HFF-Myc (cell line): ENCODE data around the gene CREG2.

Experiments
- DNase-seq: peaks from one replicate; pipeline ENCODE4 v3.0.0-alpha.2; 2011; ENCODE audit warnings: low read depth; ENCODE audit errors: extremely low read depth
- H3K4me3 ChIP-seq: replicated peaks from 2 replicates; pipeline ENCODE4 v1.5.1; 2011; ENCODE audit warnings: low read depth, mild to moderate bottlenecking, control low read depth, low read length
- TF ChIP-seq, protein P1 (sequence below): IDR thresholded peaks from 2 replicates; pipeline ENCODE4 v1.5.1; 2012; ENCODE audit warnings: mild to moderate bottlenecking, low read depth, low read length, control low read depth; ENCODE audit errors: missing control alignments

The CREG2 gene, protein sequence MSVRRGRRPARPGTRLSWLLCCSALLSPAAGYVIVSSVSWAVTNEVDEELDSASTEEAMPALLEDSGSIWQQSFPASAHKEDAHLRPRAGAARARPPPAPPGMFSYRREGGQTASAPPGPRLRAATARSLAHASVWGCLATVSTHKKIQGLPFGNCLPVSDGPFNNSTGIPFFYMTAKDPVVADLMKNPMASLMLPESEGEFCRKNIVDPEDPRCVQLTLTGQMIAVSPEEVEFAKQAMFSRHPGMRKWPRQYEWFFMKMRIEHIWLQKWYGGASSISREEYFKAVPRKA

DNA sequence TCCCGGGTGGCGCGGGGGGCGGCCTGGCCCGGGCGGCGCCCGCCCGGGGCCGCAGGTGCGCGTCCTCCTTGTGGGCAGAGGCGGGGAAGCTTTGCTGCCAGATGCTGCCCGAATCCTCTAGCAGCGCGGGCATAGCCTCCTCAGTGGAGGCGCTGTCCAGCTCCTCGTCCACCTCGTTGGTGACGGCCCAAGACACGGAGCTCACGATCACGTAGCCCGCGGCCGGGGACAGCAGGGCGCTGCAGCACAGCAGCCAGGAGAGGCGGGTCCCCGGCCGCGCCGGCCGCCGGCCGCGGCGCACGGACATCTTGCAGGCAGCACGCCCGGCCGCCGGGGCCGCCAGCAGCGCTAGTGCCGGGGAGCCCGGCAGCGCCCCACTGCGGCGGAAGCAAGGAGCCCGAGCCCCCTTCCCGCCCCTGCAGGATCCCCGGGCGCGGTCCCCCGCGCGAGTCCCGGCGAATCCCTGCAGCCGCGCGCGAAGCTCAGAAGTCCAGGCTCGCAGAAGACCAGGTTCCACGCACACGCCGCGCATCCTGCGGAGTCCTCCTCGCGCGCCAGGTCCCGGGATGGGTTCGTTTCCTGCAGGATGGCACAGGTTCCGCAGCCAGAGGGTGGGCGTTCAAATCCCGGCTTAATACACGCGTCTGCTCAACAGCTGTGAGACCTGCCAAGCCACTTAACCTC lies at the start of gene CREG2:
TSS of gene CREG2 (minus strand) at position 353 of the 684 bp plus-strand sequence. CDS start at position 307, 46 bp downstream.
- peak within 1 kb of the TSS; percentile 37 for H3K4me3 ChIP-seq
- TF ChIP-seq, protein P1, sequence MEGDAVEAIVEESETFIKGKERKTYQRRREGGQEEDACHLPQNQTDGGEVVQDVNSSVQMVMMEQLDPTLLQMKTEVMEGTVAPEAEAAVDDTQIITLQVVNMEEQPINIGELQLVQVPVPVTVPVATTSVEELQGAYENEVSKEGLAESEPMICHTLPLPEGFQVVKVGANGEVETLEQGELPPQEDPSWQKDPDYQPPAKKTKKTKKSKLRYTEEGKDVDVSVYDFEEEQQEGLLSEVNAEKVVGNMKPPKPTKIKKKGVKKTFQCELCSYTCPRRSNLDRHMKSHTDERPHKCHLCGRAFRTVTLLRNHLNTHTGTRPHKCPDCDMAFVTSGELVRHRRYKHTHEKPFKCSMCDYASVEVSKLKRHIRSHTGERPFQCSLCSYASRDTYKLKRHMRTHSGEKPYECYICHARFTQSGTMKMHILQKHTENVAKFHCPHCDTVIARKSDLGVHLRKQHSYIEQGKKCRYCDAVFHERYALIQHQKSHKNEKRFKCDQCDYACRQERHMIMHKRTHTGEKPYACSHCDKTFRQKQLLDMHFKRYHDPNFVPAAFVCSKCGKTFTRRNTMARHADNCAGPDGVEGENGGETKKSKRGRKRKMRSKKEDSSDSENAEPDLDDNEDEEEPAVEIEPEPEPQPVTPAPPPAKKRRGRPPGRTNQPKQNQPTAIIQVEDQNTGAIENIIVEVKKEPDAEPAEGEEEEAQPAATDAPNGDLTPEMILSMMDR: peak; percentile 52
- DNase-seq: no peak

DNA sequence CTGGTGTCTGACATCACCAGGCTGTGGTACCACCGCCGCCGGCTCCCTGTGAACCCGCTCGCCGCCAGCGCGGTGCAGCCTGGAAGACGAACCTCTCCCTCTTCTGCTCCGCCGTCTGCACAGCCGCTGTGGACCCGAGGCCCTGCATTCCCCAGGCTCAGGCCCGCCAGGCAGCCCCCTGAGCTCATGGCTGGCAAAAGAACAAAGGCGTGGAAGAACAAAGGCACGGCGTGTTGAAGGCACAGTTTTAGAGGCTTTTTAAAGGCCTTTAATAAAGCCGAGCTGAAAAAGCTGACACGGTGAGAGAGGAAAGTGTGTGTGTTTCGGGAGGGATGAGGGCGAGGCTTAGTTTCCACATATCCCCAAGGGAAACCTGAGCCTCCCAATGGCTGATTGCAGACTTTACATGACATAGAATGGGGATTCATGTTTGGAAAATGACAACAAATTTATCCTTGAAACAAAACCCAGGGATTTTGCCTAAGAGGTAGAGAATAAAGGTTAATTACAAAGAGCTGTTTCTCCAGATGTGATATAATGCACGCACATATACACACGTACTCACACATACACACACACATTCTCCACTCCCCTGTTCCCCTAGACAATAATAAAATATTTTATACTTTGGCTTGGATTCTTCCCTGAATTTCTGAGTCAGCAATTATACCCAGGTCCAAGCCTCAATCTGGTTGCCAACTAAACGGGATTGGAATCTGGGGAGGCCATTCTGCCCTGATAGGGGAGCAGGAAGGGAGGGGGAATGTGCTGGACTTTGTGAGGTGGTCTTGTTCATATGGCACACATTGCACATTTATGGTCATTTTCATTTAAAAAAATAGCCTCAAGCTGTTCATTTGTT lies 47.9 kb upstream of the CREG2 start:
- H3K4me3 ChIP-seq: peak overlapping the region; percentile 23
- TF ChIP-seq, protein P1: no peak
- DNase-seq: peak; percentile 56

DNA sequence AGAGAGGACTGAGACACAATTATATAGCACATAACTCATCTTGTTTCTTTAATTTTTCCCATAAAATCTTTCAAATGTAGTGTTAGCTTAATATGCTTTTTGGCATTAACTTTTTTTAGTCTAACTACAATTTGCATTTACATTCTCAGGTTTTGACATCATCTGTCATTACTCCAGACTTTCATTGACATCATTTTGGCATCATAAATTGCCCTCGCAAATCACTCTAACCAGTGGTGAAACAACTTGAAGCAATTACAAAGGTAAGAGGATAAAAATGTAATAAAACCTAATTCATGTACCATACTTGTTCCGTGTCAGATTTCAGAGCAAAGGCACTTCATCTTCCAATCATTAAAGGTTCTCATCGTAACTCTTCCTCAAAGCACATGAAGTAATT lies 46.2 kb upstream of the CREG2 start:
- no peak for DNase-seq
- TF ChIP-seq, protein P1: no peak
- H3K4me3 ChIP-seq: no peak overlapping the region

DNA sequence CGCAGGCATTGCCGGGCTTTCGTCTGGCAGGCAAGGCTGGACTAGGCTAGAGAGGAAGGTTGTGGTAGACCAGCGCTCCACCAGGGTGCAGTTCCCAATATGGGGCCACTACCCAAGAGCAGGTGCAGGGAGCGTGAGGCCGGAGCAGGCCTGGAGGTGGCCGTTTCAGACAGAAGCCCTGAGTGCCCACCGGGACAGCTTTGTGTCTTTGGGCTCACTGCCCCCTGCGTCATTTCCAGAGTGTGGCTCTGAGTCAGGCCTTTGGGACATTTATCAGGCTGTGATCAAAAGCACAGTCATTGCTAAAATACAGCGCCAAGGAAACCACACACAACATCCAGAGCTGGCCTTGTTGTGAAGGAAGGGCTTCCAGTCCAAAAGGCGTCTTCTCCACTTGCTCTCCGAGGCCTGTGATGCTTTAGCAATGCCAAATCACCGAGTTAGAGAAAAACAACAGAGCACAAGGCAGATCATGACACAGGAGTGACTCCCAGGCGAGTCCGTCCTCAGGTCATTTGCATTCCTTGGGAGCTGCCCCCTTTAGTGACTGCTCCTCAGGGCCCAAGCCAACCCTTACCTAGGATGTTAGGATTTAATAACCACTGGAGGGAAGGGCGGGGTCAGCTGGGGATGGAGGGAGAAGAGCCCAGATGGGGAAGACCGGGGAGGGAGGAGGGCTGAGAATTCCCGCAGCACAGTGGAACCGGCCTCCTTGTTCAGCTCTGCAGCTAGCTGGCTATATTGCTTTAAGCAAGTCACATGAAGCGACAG lies 45.3 kb upstream of the CREG2 start:
- TF ChIP-seq, protein P1: no peak
- H3K4me3 ChIP-seq: no peak overlapping the region
- no peak for DNase-seq

DNA sequence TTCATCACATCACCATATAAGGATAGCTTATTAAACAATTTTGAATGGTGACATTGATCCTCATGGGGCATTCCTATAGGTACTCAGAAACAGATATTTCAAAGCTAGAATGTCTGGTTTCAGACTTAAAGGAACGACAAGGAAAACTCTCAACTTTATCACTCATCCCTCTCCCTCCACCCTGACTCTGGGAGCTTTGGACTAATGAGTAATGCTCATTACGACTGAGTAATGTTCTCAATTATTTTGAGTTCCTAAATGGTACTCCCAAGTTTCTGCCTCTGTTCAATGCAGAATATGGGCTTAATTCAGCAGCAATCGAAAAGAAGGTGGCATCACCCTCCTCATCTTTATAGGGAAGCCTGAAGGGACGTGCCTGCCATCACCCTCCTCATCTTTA lies 44.2 kb upstream of the CREG2 start:
- TF ChIP-seq, protein P1: no peak
- H3K4me3 ChIP-seq: no peak overlapping the region
- no peak for DNase-seq

DNA sequence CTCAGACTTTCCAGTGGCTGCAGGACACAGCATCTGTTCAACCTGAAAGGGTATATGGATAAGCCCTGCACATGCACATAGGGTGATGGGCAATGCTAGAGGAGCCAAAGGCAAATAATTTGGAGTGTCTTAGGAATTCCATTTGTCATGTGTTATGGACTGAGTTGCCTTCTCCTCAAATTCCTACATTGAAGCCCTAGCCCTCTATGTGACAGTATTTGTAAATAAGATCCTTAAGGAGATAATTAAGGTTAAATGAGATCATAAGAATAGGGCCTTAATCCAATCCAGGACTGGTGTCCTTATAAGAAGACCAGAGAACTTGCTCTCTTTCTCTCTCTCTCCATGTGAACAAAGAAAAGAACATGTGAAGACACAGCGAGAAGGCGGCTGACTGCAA lies 42.9 kb upstream of the CREG2 start:
- no peak overlapping the region for H3K4me3 ChIP-seq
- DNase-seq: no peak
- TF ChIP-seq, protein P1: no peak
